Measurements from ENCODE around the gene SHQ1.
"Not testable (repeated sequence)": the region's sequence is repeated elsewhere in the genome, so short reads cannot be mapped to it uniquely, and the experiment has no call there.

The SHQ1 gene

GRCh38 chr3:72738752-72739530, 109.3 kb downstream of the SHQ1 start:
- peak overlapping the region; percentile 31 for H3K4me3 ChIP-seq (ENCODE audit: low read length)
- TF ChIP-seq CTCF (conservative IDR thresholded peaks at IDR 0.05; ENCODE audit: low read length) = no peak
- peak; percentile 6 for DNase-seq (ENCODE audit: low read depth)

GRCh38 chr3:72735072-72735471, 113.2 kb downstream of the SHQ1 start:
- DNase-seq (ENCODE audit: low read depth); H3K4me3 ChIP-seq (ENCODE audit: low read length): not testable (repeated sequence)

DNA sequence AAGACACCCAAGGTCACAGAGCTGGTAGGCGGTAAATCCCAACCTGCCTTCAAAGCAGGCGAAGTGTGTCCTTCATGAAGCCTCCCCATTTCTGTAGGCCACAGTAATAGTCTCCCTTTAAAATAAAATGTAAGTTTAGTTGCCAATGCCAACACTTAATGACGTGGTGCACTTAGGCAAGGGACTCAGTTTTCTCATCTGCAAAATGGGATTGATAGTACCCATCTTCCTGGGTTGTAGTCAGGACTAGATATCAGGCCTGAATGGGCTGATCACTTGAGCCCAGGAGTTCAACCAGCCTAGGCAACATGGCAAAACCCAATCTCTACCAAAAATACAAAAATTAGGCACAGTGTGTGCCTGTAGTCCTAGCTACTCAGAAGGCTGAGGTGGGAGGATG, 114.6 kb downstream of the SHQ1 start:
- H3K4me3 ChIP-seq (ENCODE audit: low read length) = no peak overlapping the region
- no peak for TF ChIP-seq CTCF (conservative IDR thresholded peaks at IDR 0.05; ENCODE audit: low read length)
- no peak for DNase-seq (ENCODE audit: low read depth)

GRCh38 chr3:72732666-72733345, 115.4 kb downstream of the SHQ1 start:
- H3K4me3 ChIP-seq (ENCODE audit: low read length); DNase-seq (ENCODE audit: low read depth): not testable (repeated sequence)

- no peak for TF ChIP-seq CTCF (conservative IDR thresholded peaks at IDR 0.05; ENCODE audit: low read length)
- DNase-seq (ENCODE audit: low read depth) = no peak
- no peak overlapping the region for H3K4me3 ChIP-seq (ENCODE audit: low read length)
These were observed 119.2 kb downstream of the SHQ1 start for GRCh38 chr3:72728958-72729467.

DNA sequence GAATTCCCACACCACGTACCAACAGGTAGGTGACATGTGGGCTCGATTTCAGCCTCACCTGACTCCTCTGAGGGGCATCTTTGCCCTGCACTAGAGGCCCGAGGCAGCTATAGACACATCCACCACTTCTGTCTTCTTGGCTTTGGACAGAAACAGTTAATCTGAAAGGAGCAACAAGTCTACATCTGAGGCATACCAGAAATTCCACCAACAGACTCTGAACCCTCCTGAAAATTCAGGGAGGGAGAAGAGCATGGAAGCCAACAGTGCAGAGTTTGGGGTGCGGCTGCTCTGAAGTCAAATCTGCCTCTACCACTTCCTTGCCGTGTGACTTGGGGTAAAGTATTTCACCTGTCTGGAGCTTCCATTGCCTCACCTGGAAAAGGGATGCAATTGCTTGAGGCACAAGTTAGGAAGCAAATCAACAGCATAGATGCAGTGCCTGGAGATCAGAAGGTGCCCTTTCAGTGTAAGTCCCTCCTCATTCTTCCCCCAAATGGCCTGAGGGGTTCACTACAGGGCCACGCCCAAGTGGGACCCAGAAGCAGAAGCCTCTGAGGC, 119.8 kb downstream of the SHQ1 start:
- no peak for TF ChIP-seq CTCF (conservative IDR thresholded peaks at IDR 0.05; ENCODE audit: low read length)
- no peak overlapping the region for H3K4me3 ChIP-seq (ENCODE audit: low read length)
- DNase-seq (ENCODE audit: low read depth) = no peak

- no peak for TF ChIP-seq CTCF (conservative IDR thresholded peaks at IDR 0.05; ENCODE audit: low read length)
- no peak for DNase-seq (ENCODE audit: low read depth)
- H3K4me3 ChIP-seq (ENCODE audit: low read length) = no peak overlapping the region
These were observed 120.5 kb downstream of the SHQ1 start for GRCh38 chr3:72727726-72728125.

DNA sequence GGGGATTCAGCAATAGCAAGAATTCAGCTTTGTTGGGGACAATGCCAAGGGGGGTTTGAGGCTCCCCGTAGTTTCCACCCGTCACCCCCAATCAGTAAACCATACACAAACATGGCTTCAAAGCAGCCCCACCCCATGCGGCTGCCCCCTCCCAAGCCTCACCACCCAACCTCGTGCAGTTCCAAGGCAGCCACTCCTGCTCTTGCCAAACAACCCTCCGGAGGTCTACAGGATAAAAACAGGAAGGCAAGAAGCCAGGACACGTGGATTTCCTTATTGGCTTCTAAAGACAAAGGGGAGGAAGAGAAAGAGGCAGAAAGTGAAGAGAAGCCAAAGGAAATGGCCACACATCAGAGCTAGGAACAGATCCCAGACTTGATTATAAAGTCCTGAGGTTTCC, 121.1 kb downstream of the SHQ1 start:
- TF ChIP-seq CTCF (conservative IDR thresholded peaks at IDR 0.05; ENCODE audit: low read length) = no peak
- no peak for DNase-seq (ENCODE audit: low read depth)
- H3K4me3 ChIP-seq (ENCODE audit: low read length) = no peak overlapping the region

Measured in AG10803 (cell line).